NCI-H526 (cell line): ENCODE results near the gene SNX11.
"Not testable (repeated sequence)": the region's sequence is repeated elsewhere in the genome, so short reads cannot be mapped to it uniquely, and the experiment has no call there.

Source experiments
- DNase-seq, 2 experiments: peaks; one replicate each; lab custom pipeline; 2025; lab: John Stamatoyannopoulos, UW

Gene SNX11

GRCh38 chr17:48107137-48108055 is at the start of gene SNX11:
Gene SNX11, plus strand, starts transcription at chr17:48107766. Its CDS starts 4,278 bp downstream, at chr17:48112044.
- DNase-seq, result peak; percentile 94 to 99

GRCh38 chr17:48058393-48059124 is 49.0 kb upstream of the SNX11 start:
- no peak for DNase-seq

- DNase-seq, result no peak
These were observed 48.4 kb upstream of the SNX11 start for GRCh38 chr17:48059125-48059668.

GRCh38 chr17:48060249-48060648 is 47.3 kb upstream of the SNX11 start:
- DNase-seq, result no peak

GRCh38 chr17:48062273-48062672 is 45.3 kb upstream of the SNX11 start:
- DNase-seq, result no peak

- DNase-seq, result no peak
These were observed 42.9 kb upstream of the SNX11 start for GRCh38 chr17:48064638-48065037.

- no peak for DNase-seq
These were observed 41.4 kb upstream of the SNX11 start for GRCh38 chr17:48066192-48066591.

GRCh38 chr17:48066656-48067055 is 40.9 kb upstream of the SNX11 start:
- no peak for DNase-seq

- no peak for DNase-seq
These were observed 40.3 kb upstream of the SNX11 start for GRCh38 chr17:48067245-48067644.

GRCh38 chr17:48067808-48068207 is 39.8 kb upstream of the SNX11 start:
- not testable (repeated sequence) for DNase-seq

- peak in 1 of 2 experiments; percentile 17 for DNase-seq
These were observed 39.0 kb upstream of the SNX11 start for GRCh38 chr17:48068491-48068961.

GRCh38 chr17:48070195-48070594 is 37.4 kb upstream of the SNX11 start:
- no peak for DNase-seq

- no peak for DNase-seq
These were observed 35.9 kb upstream of the SNX11 start for GRCh38 chr17:48071654-48072053.

GRCh38 chr17:48072811-48073210 is 34.8 kb upstream of the SNX11 start:
- DNase-seq, result not testable (repeated sequence)

- DNase-seq, result not testable (repeated sequence)
These were observed 33.9 kb upstream of the SNX11 start for GRCh38 chr17:48073566-48074094.

- DNase-seq, result peak; percentile 47 to 87
These were observed 33.1 kb upstream of the SNX11 start for GRCh38 chr17:48074322-48075081.

- not testable (repeated sequence) for DNase-seq
These were observed 30.4 kb upstream of the SNX11 start for GRCh38 chr17:48077152-48077551.

- no peak for DNase-seq
These were observed 25.7 kb upstream of the SNX11 start for GRCh38 chr17:48081858-48082257.

- no peak for DNase-seq
These were observed 22.6 kb upstream of the SNX11 start for GRCh38 chr17:48084932-48085331.

- no peak for DNase-seq
These were observed 14.1 kb upstream of the SNX11 start for GRCh38 chr17:48093341-48094045.

- no peak for DNase-seq
These were observed 12.0 kb upstream of the SNX11 start for GRCh38 chr17:48095611-48096010.
